GM18858 (cell line): ENCODE data around the gene NEDD8.

ENCODE experiments used
- ATAC-seq: cut with Tn5 transposase; IDR thresholded peaks from one replicate; pipeline ENCODE4 v1.9.1; 2021; ENCODE audit not compliant: unreplicated experiment

Gene NEDD8

GRCh38 chr14:24264298-24264697, 32.1 kb upstream of the NEDD8 start:
- ATAC-seq: no peak

- no peak for ATAC-seq
These were observed 31.7 kb upstream of the NEDD8 start for GRCh38 chr14:24263848-24264247.

- ATAC-seq: no peak
These were observed 30.9 kb upstream of the NEDD8 start, which contains the start of gene TGM1 for GRCh38 chr14:24262821-24263733. TSS of gene TGM1 (minus strand) at chr14:24263177. CDS start at chr14:24262352, 825 bp downstream.

- ATAC-seq: no peak
These were observed 29.8 kb upstream of the NEDD8 start for GRCh38 chr14:24261969-24262327.

GRCh38 chr14:24261256-24261968, 29.2 kb upstream of the NEDD8 start:
- no peak for ATAC-seq

GRCh38 chr14:24260780-24261157, 28.6 kb upstream of the NEDD8 start:
- ATAC-seq: no peak

GRCh38 chr14:24260026-24260779, 28.0 kb upstream of the NEDD8 start:
- no peak for ATAC-seq

GRCh38 chr14:24259282-24260025, 27.3 kb upstream of the NEDD8 start:
- no peak for ATAC-seq

GRCh38 chr14:24258548-24259265, 26.5 kb upstream of the NEDD8 start:
- no peak for ATAC-seq

- ATAC-seq: no peak
These were observed 26.0 kb upstream of the NEDD8 start for GRCh38 chr14:24258119-24258518.

- no peak for ATAC-seq
These were observed 24.8 kb upstream of the NEDD8 start for GRCh38 chr14:24256960-24257359.

- no peak for ATAC-seq
These were observed 24.0 kb upstream of the NEDD8 start for GRCh38 chr14:24255931-24256711.

- ATAC-seq: no peak
These were observed 23.3 kb upstream of the NEDD8 start for GRCh38 chr14:24255438-24255837.

GRCh38 chr14:24254630-24255392, 22.6 kb upstream of the NEDD8 start:
- ATAC-seq: no peak

- ATAC-seq: no peak
These were observed 21.8 kb upstream of the NEDD8 start for GRCh38 chr14:24253936-24254335.

- no peak for ATAC-seq
These were observed 20.3 kb upstream of the NEDD8 start for GRCh38 chr14:24252289-24253124.

- no peak for ATAC-seq
These were observed 19.7 kb upstream of the NEDD8 start for GRCh38 chr14:24251880-24252288.

GRCh38 chr14:24250354-24250753, 18.2 kb upstream of the NEDD8 start:
- no peak for ATAC-seq
